Measurements from ENCODE around the gene PRDM1.

GRCh38 chr6:106066989-106067388 lies 19.1 kb upstream of the PRDM1 start:
- TF ChIP-seq EZH2 (IDR thresholded peaks at IDR 0.05; ENCODE audit: borderline replicate concordance, insufficient read depth, low read depth, low read length, poor library complexity, severe bottlenecking), result no peak
- TF ChIP-seq, protein P1, sequence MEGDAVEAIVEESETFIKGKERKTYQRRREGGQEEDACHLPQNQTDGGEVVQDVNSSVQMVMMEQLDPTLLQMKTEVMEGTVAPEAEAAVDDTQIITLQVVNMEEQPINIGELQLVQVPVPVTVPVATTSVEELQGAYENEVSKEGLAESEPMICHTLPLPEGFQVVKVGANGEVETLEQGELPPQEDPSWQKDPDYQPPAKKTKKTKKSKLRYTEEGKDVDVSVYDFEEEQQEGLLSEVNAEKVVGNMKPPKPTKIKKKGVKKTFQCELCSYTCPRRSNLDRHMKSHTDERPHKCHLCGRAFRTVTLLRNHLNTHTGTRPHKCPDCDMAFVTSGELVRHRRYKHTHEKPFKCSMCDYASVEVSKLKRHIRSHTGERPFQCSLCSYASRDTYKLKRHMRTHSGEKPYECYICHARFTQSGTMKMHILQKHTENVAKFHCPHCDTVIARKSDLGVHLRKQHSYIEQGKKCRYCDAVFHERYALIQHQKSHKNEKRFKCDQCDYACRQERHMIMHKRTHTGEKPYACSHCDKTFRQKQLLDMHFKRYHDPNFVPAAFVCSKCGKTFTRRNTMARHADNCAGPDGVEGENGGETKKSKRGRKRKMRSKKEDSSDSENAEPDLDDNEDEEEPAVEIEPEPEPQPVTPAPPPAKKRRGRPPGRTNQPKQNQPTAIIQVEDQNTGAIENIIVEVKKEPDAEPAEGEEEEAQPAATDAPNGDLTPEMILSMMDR (IDR thresholded peaks at IDR 0.05), result no peak
